Measurements from ENCODE around the gene CXCL3.

CXCL3 gene

DNA sequence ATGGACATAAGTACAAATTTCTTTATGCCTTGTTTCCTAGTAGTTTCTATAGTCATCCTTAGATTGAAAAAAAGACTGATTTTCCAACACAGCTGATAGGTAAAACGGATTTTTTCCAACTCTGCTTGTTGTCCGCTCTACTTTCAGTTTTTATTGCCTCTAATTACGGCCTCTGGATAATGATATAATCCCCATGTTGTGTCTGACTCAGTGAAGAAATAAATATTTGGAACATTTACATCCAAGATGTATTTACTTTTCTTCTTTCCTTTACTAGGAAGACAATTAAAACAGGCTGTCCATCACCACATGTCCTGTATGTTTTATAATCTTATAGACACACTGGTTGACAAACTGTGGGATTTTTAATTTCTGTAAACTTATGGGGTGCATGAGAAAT lies 6.8 kb upstream of the CXCL3 start:
- TF ChIP-seq, protein P1, sequence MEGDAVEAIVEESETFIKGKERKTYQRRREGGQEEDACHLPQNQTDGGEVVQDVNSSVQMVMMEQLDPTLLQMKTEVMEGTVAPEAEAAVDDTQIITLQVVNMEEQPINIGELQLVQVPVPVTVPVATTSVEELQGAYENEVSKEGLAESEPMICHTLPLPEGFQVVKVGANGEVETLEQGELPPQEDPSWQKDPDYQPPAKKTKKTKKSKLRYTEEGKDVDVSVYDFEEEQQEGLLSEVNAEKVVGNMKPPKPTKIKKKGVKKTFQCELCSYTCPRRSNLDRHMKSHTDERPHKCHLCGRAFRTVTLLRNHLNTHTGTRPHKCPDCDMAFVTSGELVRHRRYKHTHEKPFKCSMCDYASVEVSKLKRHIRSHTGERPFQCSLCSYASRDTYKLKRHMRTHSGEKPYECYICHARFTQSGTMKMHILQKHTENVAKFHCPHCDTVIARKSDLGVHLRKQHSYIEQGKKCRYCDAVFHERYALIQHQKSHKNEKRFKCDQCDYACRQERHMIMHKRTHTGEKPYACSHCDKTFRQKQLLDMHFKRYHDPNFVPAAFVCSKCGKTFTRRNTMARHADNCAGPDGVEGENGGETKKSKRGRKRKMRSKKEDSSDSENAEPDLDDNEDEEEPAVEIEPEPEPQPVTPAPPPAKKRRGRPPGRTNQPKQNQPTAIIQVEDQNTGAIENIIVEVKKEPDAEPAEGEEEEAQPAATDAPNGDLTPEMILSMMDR (IDR thresholded peaks at IDR 0.05; ENCODE audit: low read depth, low read length, missing control alignments): no peak
- no peak for DNase-seq (ENCODE audit: low read depth)
- in situ Hi-C loops (cut with HindIII; ENCODE audit: low sequenced_read_pairs): no loop called here
- no peak overlapping the region for H3K4me3 ChIP-seq (ENCODE audit: low read depth, low read length)

DNA sequence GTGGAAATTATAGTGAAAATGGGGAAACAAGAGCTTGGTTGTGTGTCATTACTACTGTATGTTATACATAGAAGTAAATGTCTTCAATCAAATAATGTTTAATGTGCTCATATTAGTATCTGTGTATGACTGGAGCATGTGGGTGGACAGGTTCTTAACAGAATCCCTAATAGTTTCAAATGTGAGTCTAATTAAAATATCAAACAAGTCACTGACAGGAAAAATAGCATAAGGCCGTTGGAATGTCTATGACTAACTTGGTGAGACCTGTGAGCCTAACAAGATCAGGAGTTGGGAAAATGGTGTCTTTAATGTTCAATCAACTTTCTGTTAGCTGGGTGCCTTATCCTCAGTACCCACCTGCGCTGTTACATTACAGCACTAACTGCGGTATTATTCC lies 6.2 kb upstream of the CXCL3 start:
- H3K4me3 ChIP-seq (ENCODE audit: low read depth, low read length): no peak overlapping the region
- in situ Hi-C loops (cut with HindIII; ENCODE audit: low sequenced_read_pairs): no loop called here
- TF ChIP-seq, protein P1 (IDR thresholded peaks at IDR 0.05; ENCODE audit: low read depth, low read length, missing control alignments): no peak
- no peak for DNase-seq (ENCODE audit: low read depth)

DNA sequence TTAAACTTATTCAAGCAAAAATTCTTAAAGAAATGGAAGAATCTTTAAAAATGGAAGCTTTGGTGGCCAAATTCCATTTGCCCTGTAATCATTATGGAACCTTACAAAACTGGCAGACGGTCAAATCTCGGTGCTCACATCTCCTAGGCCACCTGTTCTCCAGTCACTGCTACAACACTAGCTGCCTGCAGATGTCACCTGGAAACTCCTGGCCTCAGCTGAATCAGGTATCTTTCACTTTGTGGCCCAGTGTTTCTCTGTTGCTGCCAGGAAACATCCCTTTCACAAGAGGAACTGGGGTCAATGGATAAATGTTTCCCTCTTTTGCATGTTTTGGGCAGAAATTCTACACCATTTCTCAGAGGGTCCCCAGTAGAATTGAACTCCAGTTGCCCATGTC lies 4.2 kb upstream of the CXCL3 start:
- H3K4me3 ChIP-seq (ENCODE audit: low read depth, low read length): no peak overlapping the region
- TF ChIP-seq, protein P1 (IDR thresholded peaks at IDR 0.05; ENCODE audit: low read depth, low read length, missing control alignments): no peak
- in situ Hi-C loops (cut with HindIII; ENCODE audit: low sequenced_read_pairs): no loop called here
- DNase-seq (ENCODE audit: low read depth): no peak

DNA sequence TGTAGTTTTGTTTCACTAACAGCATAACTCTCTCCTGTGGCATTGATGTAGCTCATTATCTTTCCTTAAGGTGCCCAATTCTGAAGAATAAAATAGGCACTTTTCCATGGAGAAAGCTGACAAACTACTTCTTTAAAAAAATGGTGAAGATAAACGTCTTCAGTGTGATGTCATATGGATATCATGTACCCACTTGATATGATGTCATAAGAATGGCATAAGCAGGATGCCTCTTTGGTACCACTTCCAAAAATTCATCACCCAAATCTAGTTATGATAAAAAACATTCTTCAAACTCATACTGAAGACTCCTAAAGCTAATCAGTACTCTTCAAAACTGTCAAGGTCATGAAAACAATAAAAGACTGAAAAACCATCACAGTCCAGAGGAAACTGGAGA lies 2.9 kb upstream of the CXCL3 start:
- TF ChIP-seq, protein P1 (IDR thresholded peaks at IDR 0.05; ENCODE audit: low read depth, low read length, missing control alignments): no peak
- DNase-seq (ENCODE audit: low read depth): no peak
- no peak overlapping the region for H3K4me3 ChIP-seq (ENCODE audit: low read depth, low read length)
- in situ Hi-C loops (cut with HindIII; ENCODE audit: low sequenced_read_pairs): no loop called here

DNA sequence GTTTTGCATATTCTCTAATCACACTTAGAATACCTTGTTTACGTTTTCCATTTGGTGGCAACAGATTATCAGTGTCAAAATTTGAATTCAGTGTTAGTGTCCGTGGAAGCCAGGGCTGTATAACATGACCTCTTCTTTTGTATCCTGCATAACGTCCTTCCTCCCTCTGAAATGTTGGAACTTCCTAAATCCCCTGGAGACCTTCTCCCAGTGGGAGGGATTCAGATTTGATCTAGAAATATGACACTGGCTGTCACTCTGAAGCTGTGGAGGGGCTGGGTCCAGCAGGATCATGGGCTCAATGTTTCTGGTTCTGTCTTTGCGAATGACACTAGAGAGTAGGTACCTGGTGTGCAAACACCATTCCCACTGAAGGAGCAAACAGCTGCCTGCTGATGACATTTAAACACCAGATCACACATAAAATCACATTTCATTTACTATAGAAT lies 850 bp upstream of the CXCL3 start:
- peak overlapping the region; percentile 88 for H3K4me3 ChIP-seq (ENCODE audit: low read depth, low read length)
- in situ Hi-C loops (cut with HindIII; ENCODE audit: low sequenced_read_pairs): no loop called here
- TF ChIP-seq, protein P1 (IDR thresholded peaks at IDR 0.05; ENCODE audit: low read depth, low read length, missing control alignments): no peak
- no peak for DNase-seq (ENCODE audit: low read depth)

DNA sequence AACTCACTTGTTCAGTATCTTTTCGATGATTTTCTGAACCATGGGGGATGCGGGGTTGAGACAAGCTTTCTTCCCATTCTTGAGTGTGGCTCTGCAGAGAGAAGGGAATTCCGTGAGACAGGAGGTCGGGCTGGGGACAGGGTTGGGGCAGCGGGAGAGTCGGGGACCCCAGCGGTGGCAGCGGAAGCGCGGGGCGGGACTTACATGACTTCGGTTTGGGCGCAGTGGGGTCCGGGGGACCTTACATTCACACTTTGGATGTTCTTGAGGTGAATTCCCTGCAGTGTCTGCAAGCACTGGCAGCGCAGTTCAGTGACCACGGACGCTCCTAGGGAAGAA lies 434 bp downstream of the CXCL3 start:
- in situ Hi-C loops (cut with HindIII; ENCODE audit: low sequenced_read_pairs): no loop called here
- no peak for DNase-seq (ENCODE audit: low read depth)
- TF ChIP-seq, protein P1 (IDR thresholded peaks at IDR 0.05; ENCODE audit: low read depth, low read length, missing control alignments): no peak
- H3K4me3 ChIP-seq (ENCODE audit: low read depth, low read length): peak overlapping the region; percentile 88

All from astrocyte of the cerebellum (primary cell).